Smooth muscle cell of the brain vasculature (primary cell): Measurements from ENCODE around the gene CACNB4.
"Not testable (repeated sequence)": the region's sequence is repeated elsewhere in the genome, so short reads cannot be mapped to it uniquely, and the experiment has no call there.

ENCODE experiments used
- DNase-seq: peaks from one replicate; pipeline ENCODE4 v3.0.0-alpha.2; 2012; ENCODE audit warnings: low read depth, low spot score

CACNB4 gene

DNA sequence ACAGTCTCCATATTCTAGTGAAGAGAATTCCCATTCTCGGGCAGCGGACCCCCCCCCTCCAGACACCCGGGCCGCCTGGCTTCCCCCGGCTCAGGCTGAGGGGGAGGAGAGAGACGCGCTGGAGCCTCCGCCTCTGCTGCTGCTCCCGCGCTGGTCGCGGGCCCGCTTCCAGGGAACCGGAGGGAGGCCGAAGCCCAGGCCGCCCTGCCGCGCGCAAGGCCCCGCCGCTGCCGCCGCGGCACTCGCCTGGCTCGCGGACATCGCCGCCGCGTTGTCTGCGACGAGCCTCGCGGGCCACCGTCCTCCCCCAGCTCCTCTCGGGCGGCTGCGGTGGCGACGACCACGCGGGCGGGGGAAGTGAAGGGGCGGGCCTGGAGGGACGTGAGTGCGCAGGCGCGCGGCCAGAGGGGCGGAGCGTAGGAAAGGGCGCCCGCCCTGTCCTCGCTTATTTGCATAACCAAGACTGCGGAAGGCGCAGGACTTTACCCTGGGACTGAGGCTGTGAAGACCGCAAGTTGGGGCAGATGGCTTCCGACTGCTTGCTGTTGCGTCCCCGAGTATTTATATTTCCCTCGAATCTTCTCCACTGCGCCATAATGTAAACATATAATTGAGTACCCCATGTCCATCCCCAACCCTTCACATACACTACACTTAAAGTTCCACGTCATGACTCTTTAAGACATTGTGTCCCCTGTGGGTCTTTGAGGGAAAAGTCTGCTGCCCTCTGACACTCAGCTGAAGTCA is 270.5 kb downstream of the CACNB4 start, which contains the start of gene ARL5A:
Gene ARL5A, minus strand, starts transcription at position 279 of the 747 bp plus-strand sequence. Its CDS starts 245 bp downstream, at position 34.
- peak; percentile 92 for DNase-seq

DNA sequence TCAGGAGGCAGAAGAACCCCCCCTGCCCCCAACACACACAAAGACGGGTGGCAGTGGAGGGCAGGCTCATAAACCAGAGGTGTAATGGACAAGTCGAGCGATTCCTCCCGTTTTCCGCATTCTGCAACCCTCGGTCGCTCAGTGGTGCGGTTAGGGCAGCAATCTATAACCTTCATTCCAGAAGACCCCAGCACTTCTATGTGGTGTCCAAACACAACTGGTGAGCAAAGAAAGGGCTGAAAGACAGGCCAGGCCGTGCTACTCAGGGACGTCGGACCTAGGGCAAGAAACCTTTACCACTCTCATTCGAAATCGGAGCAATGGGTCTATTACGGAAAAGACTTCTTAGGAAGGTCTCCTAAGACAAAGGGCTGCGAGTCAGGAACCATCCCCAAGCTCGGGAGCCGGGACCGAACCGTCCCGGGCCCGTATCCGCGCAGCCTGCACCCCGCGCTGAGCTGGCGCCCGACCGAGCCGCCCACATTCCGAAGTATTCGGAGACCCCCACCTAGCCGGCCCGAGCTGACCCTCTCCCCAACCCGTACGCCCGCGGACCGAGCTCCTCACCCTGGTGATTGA is 271.2 kb downstream of the CACNB4 start:
- DNase-seq, result no peak

DNA sequence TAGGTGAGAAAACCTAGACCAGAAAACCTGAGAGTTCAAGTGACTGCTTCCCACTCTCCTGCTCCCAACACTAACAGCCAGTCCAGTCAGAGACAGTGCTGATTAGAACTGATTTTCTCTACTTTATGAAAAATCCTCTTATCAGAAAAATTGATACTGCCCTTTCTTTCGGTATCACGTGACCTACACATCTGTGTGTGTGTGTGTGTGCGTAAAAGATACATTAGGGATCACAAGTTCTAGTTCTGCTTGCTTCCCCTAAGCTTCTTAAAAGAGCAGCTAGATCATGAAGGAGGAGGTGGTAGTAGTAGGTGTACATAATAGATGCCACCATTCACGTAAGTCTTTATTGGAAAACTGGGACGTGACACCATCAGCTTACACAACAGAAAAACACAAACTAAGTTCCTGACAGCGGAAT is 272.1 kb downstream of the CACNB4 start:
- no peak for DNase-seq

GRCh38 chr2:151824886-151825285 is 274.0 kb downstream of the CACNB4 start:
- DNase-seq, result no peak

DNA sequence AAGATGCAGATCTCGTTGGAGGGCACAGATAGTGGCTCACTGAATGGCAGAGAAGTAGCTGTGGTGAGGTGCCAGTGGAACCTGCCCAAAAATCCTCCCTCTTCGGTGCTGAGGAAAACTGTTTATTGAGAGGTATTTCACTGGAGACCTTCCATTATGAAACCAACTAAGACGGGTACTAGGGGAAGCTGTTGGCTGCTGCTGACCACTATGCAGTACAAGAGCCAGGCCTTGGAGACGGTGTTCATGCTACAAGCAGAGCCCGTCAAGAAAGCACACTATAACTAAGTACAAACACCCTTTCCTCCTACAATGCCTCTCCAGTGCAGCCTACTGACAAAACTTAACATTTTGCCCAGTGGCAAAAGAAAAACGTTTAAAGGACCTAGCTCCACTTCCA is 275.2 kb downstream of the CACNB4 start:
- DNase-seq, result no peak

DNA sequence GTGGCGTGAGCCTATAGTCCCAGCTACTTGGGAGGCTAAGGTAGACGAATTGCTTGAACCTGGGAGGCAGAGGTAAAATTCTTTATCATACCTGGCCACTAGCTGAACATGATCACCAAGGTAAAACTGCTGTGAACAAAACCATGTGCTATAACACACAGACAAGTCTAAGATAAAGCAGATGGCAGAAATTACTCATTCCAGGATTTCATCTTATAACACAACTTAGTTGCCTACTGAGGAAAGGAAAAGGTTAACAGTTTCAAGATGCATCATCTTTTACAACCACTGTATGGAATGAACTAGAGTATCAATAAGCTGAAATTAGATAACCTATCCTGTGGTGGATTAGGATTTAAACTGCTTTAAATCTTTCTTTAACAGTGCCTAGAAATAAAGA is 278.9 kb downstream of the CACNB4 start:
- DNase-seq, result no peak

- DNase-seq, result no peak
These were observed 280.9 kb downstream of the CACNB4 start for GRCh38 chr2:151817929-151818328.

GRCh38 chr2:151816843-151817242 is 282.0 kb downstream of the CACNB4 start:
- no peak for DNase-seq

DNA sequence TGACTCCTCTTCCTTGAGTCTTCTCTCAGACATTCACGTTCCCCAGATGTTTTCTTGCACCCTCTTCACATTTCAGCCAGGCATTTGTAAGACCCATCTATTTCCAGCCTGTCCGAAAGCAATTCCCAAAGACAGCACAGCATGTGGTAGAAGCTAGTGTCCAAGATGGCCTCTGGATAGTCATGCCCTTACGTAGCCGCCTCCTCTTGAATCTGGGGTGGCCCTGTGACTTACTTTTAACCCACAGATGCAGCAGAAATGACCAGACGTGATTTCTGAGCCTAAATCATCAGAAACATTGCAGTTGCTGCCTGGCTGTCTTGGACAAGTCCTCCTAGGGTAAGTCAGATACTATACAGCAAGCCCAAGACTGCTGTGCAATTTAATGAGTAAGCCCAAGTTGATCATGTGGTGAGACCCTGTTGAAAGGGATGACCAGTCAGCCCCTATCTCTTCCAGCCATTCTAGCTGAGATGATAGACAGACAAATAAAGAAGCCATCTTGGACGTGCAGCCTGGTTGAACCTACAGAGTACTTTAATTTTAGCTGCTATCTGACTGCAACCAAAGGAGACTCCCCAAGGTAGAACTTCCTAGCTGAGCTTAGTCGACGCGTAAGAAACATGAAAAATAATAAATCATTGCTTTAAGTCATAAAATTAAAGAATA is 282.9 kb downstream of the CACNB4 start:
- DNase-seq, result no peak

- DNase-seq, result no peak
These were observed 288.4 kb downstream of the CACNB4 start for GRCh38 chr2:151810489-151810888.

DNA sequence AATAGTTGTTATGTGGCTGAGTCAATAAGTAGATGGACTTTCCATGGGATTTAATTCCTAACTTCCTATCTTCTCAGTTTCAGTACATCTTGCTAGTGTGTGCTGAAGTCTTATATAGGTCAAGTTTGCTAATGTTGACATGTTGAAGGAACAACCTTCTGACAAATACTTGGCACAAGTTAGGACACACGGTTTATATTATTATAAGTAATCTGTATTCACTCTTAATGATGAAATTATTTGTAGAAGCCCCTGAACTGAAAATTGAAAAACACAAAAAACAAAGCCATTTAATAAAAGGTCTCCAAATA is 289.8 kb downstream of the CACNB4 start:
- no peak for DNase-seq

GRCh38 chr2:151808258-151809072 is 290.4 kb downstream of the CACNB4 start:
- no peak for DNase-seq

DNA sequence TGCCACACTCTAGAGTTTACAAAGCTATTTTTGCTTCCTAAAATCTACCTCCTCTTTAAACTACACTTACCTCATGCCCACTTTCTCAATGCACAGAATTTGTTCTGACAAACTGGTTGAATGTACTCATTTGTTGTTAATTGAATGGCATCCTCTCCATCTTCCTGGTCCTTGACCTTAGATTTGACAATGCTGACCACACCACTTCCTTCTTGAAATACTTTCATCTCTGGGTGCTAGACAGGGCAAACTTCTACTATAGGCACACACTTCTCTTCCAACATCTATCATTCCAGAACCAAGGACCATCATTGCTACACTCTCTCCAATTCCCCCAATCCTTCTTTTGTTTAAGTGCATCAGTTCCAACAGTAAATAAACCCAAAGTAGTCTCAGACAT is 292.9 kb downstream of the CACNB4 start:
- DNase-seq, result no peak

DNA sequence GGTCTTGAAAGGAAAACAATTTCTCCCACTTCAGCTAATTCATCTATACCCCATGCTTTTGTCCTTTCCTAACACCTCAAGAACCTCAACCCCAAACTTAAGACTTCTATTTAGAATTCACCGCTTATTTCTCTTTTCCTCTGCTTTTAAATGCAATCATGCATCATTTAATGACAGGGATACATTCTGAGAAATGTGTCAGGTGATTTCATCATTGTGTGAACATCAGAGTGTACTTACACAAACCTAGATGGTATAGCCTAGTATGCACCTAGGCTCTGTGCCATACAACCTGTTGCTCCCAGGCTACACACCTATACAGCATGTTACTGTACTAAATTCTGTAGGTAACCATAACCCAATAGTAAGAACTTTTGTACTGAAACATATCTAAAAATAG is 293.5 kb downstream of the CACNB4 start:
- DNase-seq, result no peak

GRCh38 chr2:151803811-151804210 is 295.0 kb downstream of the CACNB4 start:
- DNase-seq, result no peak

DNA sequence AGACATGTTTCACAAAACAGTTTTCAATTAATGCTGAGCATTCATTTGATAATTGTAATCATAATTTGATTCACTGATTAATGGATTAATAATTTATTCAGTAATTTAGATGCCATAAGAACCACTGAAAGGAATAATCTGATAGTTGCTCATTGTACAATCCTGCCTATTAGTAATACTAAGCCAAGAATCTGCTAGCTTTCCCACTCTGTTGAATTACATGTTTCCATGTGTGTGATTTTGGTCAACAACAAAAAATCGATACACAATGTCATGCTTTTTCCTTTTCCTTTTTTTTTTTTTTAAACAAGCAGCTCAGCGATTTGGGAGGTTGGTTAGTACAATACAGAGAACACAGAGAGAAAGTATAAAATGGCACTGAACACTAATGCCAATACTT is 296.5 kb downstream of the CACNB4 start:
- DNase-seq, result no peak

GRCh38 chr2:151799886-151800292 is 299.0 kb downstream of the CACNB4 start:
- no peak for DNase-seq

DNA sequence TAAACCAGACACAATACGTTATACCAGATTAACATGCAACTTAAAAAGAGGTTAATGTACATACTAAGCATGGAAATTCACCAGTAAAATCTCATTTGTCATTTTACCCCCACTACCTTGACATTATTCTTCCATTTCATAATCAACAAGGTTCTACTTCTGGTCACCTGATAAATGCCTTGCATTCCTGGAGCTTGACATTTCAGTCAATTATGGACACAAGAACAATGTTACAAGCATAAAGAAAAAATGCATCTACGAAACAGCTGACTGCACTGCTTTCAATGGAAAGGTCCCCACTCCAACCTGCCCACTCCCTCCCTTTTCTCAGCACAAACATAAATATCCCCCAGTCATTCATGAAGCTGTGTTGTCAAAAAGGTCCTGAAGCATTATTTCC is 302.1 kb downstream of the CACNB4 start:
- DNase-seq, result no peak

GRCh38 chr2:151795646-151796240 is 303.1 kb downstream of the CACNB4 start:
- DNase-seq, result no peak

DNA sequence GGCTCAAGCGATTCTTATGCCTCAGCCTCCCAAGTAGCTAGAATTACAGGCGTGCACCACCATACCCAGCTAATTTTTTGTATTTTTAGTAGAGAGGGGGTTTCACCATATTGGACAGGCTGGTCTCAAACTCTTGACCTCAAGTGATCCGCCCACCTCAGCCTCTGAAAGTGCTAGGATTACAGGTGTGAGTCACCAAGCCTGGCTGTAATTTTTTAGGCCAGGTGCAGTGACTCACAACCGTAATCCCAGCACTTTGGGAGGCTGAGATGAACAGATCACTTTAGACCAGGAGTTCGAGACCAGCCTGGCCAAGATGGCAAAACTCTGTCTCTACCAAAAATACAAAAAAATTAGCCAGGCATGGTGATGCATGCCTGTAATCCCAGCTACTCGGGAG is 304.4 kb downstream of the CACNB4 start:
- not testable (repeated sequence) for DNase-seq

- DNase-seq, result no peak
These were observed 305.7 kb downstream of the CACNB4 start for GRCh38 chr2:151793123-151793522.

DNA sequence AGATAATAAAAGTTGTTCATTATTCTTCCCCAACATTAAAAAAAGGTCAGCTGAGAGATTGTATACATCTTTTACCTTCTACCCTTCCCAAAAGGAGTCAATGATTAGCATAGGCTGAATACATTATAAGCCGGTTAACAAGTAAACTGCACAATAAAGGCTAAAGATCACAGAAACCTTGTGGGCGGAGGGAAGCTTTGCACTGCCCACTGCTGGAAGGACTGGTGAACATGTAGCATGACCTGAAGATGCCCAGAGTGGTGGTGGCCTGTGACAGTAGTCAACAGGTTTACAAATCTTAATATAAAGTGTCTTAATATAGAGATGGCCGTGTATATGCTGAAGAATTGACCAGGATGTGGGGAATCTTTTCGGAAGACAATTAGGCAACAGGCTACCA is 306.3 kb downstream of the CACNB4 start:
- DNase-seq, result no peak
